ENCODE data around the gene ZNF254.
"Not testable (repeated sequence)": the region's sequence is repeated elsewhere in the genome, so short reads cannot be mapped to it uniquely, and the experiment has no call there.

The ZNF254 gene

GRCh38 chr19:24086974-24087595 lies at the start of gene ZNF254:
ZNF254 (plus strand) TSS chr19:24087187; CDS start chr19:24087308, 121 bp downstream.
- peak; percentile 95 for DNase-seq

GRCh38 chr19:24040621-24041020 lies 46.4 kb upstream of the ZNF254 start:
- DNase-seq: no peak

- DNase-seq: not testable (repeated sequence)
These were observed 45.7 kb upstream of the ZNF254 start for GRCh38 chr19:24041326-24041725.

- DNase-seq: no peak
These were observed 40.4 kb upstream of the ZNF254 start for GRCh38 chr19:24046550-24046949.

GRCh38 chr19:24048261-24048660 lies 38.7 kb upstream of the ZNF254 start:
- DNase-seq: no peak

GRCh38 chr19:24049537-24049936 lies 37.5 kb upstream of the ZNF254 start:
- no peak for DNase-seq

GRCh38 chr19:24051516-24051915 lies 35.5 kb upstream of the ZNF254 start:
- no peak for DNase-seq

GRCh38 chr19:24052811-24053210 lies 34.2 kb upstream of the ZNF254 start:
- DNase-seq: no peak

- no peak for DNase-seq
These were observed 33.4 kb upstream of the ZNF254 start for GRCh38 chr19:24053601-24054000.

- DNase-seq: peak; percentile 58
These were observed 32.7 kb upstream of the ZNF254 start for GRCh38 chr19:24054044-24054935.

GRCh38 chr19:24055548-24055947 lies 31.4 kb upstream of the ZNF254 start:
- DNase-seq: no peak

GRCh38 chr19:24057144-24057543 lies 29.8 kb upstream of the ZNF254 start:
- no peak for DNase-seq

- DNase-seq: no peak
These were observed 27.3 kb upstream of the ZNF254 start for GRCh38 chr19:24059563-24060295.

GRCh38 chr19:24060687-24061356 lies 26.2 kb upstream of the ZNF254 start:
- no peak for DNase-seq

- no peak for DNase-seq
These were observed 24.8 kb upstream of the ZNF254 start for GRCh38 chr19:24062190-24062589.

GRCh38 chr19:24063295-24063694 lies 23.7 kb upstream of the ZNF254 start:
- DNase-seq: no peak

- no peak for DNase-seq
These were observed 22.8 kb upstream of the ZNF254 start for GRCh38 chr19:24064175-24064574.

- no peak for DNase-seq
These were observed 21.7 kb upstream of the ZNF254 start for GRCh38 chr19:24065243-24065642.

- DNase-seq: no peak
These were observed 21.0 kb upstream of the ZNF254 start for GRCh38 chr19:24065865-24066604.

- DNase-seq: no peak
These were observed 16.9 kb upstream of the ZNF254 start for GRCh38 chr19:24069905-24070657.

- DNase-seq: no peak
These were observed 15.9 kb upstream of the ZNF254 start for GRCh38 chr19:24071078-24071477.
